Neural cell (in vitro differentiated cells): ENCODE measurements around the gene ADGRD2.

ENCODE experiments used
- EZH2 ChIP-seq: fragments of 200-600, 300-800 bp; shearing (Covaris generic), sonication (generic); IDR thresholded peaks from 2 replicates; pipeline ENCODE4 v1.6.1; 2014; ENCODE audit warnings: antibody characterized with exemption, low read length, borderline replicate concordance, mild to moderate bottlenecking; ENCODE audit not compliant: insufficient read depth, poor library complexity, severe bottlenecking
- MXI1 ChIP-seq: fragments of 450-650 bp; conservative IDR thresholded peaks from 2 replicates; pipeline ENCODE4 v1.6.1; 2014; ENCODE audit warnings: antibody characterized with exemption, mild to moderate bottlenecking; ENCODE audit not compliant: poor library complexity, severe bottlenecking
- TAF1 ChIP-seq: IDR thresholded peaks from 2 replicates; pipeline ENCODE4 v1.6.1; 2012; ENCODE audit warnings: low read depth
- TF ChIP-seq, protein P1 (sequence below): fragments of 450-650 bp; IDR thresholded peaks from 2 replicates; pipeline ENCODE4 v1.5.1; 2014; ENCODE audit warnings: antibody characterized with exemption, mild to moderate bottlenecking, moderate library complexity; ENCODE audit not compliant: poor library complexity, severe bottlenecking

GRCh38 chr9:124495126-124496074 is 45.1 kb downstream of the ADGRD2 start:
- TF ChIP-seq, protein P1, sequence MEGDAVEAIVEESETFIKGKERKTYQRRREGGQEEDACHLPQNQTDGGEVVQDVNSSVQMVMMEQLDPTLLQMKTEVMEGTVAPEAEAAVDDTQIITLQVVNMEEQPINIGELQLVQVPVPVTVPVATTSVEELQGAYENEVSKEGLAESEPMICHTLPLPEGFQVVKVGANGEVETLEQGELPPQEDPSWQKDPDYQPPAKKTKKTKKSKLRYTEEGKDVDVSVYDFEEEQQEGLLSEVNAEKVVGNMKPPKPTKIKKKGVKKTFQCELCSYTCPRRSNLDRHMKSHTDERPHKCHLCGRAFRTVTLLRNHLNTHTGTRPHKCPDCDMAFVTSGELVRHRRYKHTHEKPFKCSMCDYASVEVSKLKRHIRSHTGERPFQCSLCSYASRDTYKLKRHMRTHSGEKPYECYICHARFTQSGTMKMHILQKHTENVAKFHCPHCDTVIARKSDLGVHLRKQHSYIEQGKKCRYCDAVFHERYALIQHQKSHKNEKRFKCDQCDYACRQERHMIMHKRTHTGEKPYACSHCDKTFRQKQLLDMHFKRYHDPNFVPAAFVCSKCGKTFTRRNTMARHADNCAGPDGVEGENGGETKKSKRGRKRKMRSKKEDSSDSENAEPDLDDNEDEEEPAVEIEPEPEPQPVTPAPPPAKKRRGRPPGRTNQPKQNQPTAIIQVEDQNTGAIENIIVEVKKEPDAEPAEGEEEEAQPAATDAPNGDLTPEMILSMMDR: no peak
- TF ChIP-seq TAF1: no peak
- no peak for TF ChIP-seq MXI1
- no peak for TF ChIP-seq EZH2
